HS-5 (cell line): ENCODE results near the gene N4BP3.
A peak's percentile ranks its signal among the peaks of the same experiment; 100 is the strongest.
"Not testable (repeated sequence)": the region's sequence is repeated elsewhere in the genome, so short reads cannot be mapped to it uniquely, and the experiment has no call there.

Experiments used
- DNase-seq: peaks from one replicate; pipeline ENCODE4 v3.0.0-alpha.2; 2012; ENCODE audit warnings: low read depth

Gene N4BP3, protein sequence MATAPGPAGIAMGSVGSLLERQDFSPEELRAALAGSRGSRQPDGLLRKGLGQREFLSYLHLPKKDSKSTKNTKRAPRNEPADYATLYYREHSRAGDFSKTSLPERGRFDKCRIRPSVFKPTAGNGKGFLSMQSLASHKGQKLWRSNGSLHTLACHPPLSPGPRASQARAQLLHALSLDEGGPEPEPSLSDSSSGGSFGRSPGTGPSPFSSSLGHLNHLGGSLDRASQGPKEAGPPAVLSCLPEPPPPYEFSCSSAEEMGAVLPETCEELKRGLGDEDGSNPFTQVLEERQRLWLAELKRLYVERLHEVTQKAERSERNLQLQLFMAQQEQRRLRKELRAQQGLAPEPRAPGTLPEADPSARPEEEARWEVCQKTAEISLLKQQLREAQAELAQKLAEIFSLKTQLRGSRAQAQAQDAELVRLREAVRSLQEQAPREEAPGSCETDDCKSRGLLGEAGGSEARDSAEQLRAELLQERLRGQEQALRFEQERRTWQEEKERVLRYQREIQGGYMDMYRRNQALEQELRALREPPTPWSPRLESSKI

DNA sequence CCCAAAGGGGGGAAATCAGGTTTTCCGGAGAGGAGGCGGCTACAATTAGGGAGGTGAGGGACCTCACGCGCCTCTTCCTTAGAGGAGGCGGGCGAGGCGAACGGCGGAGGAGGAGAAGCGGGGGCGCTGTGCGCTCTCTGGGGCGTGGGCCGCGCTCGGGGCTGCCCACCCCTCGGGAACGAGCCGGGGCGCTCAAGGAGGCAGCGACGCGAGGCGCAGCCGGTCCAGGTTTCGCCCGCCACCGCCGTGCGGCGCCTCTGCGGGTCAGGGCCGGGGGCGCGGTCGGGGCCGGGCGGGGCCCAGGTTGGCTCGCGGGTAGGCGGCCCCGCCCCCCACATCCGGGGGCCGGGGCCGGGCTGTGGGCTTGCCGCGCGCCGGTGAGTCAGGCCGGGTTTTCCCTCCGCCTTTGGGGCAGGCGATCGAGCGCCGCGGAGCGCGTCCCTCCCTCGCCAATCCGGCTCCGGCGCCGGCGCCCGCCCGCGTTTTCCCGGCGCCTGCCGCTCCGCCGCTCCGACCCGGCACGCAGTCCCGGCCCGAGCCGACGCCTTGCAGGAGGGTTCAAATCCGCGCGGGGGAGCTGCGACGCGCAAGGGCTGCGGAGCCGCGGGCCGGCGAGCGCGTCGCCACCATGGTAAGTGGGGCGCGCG, at the start of gene N4BP3:
Gene N4BP3 (plus strand): TSS at position 392 of the 647 bp plus-strand sequence. CDS start 6,052 bp downstream, outside the sequence.
- no peak for DNase-seq

DNA sequence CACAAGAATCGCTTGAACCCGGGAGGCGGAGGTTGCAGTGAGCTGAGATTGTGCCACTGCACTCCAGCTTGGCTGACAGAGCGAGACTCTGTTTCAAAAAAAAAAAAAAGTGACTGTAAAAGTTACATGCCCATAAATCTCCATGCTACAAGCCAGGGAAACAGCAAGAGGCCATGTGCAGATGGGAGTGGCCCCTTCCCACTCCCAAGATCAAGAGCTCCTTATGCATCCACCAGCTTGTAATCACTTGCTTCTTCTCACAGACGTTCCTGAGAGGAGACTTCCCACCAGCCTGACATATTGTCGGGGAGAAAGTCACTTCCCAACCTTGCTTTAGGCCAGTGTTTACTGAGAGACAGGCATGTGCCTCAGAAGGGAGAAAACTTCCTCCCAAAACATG, 45.6 kb upstream of the N4BP3 start:
- DNase-seq = no peak

DNA sequence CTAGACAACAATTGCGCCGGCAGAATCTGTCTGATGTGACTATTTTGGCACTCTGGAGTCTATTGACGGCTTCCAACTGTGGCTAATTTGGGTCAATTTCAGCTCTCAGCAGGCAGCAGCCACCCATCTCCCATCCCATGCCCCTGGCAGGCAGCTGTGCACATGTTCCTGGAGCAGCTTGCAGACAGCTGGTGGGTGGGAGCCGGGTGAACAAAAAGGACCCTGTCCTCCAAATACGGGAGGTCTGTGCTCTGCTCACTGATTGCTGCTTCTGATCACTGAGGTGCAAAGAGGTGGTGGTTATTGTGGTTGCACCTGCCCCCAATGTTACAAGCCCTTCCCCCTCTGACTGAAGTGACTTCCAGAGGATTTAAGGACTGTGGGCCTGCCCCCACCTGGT, 45.0 kb upstream of the N4BP3 start:
- DNase-seq = no peak

DNA sequence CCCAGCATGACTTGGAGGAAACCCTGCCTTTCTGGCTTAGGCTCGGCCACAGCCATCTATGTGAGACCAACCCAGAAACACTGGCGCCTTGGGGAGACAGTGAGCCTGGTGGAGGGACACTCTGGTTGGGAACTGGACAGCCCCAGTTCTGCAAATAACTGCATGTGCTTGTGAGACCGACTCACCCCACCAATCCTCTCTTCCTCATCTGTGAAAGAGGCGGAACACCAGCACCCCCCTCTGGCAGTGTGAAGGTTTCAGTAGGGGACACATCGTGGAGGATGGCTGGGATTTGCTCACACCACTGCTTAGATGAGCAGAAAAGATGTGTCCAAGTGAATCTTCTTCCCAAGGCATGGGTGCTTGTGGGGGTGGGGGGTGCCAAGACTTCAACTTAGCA, 43.4 kb upstream of the N4BP3 start:
- DNase-seq = no peak

DNA sequence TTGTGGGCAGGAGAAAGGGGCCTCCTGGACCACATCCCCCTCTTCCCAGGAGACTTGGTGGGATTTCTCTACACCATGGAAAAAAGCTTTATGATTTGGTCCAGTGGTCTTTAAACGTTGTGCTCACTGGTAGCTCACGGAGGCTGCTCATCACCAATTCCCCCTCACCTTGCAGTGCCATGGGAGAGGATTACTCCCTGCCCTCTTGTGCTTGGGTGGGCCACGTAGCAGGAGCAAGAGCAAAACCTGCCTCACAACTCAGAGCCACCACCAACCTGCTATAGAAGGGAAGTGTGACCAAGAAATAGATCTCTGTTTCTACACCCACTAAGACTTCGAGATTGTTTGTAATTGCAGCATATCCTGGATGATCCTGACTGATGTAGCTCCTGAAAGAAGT, 42.2 kb upstream of the N4BP3 start:
- no peak for DNase-seq

DNA sequence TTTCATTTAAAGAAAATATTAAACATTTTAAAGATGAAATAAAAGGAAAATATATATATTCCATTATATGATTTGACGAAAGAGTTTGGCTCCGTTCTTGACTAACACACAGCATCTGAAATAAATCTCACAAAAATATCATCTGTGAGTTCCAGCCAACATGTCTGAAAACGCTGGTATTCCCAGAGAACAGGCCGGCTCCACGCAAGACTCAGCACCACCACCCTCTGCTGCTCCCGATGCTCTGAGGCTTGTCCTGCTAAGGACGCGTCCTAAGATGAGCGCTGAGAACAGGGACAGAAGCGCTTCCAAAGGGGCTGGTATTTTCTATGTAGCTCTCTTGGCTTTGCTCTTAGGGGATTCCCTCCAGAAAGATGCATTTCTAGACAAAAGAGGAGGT, 40.6 kb upstream of the N4BP3 start:
- no peak for DNase-seq

DNA sequence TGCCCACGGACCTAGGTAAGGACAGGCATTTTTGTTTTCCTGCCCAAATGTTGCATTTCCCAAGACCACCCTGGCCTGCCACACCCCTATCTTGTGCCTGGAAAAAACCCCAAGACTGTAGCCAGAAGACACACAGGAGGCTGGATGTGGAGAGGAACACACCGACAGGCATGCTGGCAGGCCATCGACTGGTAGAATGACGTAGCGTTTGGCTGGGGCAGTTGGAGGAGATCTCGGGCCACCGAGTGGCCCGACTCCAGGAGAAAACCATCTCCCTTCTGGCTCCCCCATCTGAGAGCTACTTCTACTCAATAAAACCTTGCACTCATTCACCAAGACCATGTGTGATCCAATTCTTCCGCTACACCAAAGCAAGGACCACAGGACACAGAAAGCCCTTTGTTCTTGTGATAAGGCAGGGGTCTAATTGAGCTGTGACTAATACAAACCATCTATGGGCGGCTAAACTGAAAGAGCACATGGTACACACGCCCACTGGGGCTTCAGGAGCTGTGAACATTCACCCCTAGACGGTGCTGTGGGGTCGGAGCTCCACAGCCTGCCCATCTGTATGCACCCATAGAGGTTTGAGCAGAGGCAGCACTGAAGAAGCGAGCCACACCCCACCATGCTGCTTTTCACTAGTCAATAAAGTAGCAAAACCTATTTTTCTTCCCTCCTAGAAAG, 38.9 kb upstream of the N4BP3 start:
- DNase-seq = no peak

DNA sequence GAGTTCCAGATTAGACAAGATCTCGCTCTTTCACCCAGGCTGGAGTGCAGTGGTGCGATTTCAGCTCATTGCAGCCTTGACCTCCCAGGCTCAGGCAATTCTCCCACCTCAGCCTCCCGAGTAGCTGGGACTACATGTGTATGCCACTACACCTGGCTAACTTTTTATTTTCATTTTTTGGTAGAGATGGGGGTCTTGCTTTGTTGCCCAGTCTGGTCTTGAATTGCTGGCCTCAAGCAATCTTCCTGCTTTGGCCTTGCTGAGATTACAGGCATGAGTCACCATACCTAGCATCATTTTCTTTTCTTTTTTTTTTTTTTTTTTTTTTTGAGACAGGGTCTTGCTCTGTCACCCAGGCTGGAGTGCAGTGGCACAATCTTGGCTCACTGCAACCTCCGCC, 36.4 kb upstream of the N4BP3 start:
- not testable (repeated sequence) for DNase-seq

DNA sequence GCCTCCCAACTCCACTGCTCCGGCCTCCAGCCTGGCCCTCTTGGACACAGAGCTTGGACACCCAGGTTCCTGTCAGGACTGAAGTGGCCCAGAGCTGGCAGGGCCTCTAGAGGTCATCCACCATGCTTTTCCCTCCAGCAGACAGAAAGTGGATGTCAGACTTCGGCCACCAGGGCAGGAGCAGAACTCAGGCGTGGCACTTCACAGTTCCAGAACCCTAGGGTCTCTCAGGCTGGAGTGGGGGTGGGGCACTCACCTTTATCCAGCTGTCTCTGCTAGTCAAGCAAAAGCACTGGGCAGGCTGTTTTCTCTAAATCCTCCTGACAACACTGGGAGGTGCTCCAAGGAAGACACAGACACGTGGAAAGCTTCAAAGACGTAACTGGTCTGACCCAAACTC, 35.6 kb upstream of the N4BP3 start:
- DNase-seq = no peak

DNA sequence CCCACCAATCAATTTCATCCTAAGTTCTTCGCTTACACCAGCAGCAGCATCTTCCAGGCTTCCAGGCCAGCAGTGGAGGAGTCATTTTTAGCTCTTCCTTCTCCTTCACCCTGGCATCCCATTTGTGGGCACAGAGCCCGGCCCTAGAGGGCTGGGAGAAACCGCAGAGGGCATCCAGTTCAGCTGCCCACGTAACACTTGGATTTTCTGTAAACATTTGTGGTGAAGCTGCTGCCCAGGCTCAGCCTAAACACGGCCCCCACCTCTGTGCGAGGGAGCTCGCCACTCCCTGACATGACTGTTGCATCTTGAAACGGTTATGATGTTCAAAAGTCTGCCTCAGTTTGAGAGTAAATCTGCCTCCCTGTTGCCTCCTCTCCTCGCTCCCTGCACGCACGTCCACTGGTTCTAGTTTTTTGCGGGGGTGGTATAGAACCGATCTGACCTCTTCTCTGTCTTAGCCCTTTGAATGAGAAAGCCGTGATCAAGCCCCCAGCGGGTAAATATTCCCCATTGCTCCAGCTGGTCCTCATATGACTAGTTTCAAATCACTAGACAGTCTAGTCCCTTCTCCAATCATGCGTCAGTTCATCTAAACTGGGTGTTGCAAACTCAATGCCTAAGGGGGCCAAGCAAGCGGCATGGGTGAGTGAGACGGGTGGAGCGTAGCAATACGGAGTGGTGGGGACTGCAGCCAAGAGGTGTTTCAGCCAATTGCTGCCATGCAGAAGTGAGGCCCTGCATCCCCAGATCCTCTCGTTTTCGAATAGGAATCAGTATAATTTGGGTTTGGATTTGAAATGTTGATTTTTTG, 34.9 kb upstream of the N4BP3 start:
- peak; percentile 34 for DNase-seq

DNA sequence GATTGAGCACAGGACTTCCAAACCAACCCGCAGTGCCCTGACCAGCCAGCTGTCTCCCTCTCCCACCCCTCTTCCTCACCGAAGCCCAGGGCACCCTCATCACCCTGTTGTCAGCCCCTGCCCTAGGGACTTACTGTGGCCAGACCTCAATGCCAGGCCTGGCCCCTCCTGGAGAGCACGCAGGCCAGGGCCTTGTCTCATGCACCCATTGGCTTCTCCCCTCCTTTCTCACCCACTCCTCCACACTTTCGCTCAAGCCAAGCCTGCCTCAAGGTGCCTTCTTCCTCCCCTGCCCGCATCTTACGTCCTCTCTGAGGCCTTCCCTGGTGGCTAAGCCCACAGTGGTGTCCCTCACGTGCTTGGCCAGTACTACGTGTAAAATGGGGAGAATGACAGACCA, 33.3 kb upstream of the N4BP3 start:
- no peak for DNase-seq

DNA sequence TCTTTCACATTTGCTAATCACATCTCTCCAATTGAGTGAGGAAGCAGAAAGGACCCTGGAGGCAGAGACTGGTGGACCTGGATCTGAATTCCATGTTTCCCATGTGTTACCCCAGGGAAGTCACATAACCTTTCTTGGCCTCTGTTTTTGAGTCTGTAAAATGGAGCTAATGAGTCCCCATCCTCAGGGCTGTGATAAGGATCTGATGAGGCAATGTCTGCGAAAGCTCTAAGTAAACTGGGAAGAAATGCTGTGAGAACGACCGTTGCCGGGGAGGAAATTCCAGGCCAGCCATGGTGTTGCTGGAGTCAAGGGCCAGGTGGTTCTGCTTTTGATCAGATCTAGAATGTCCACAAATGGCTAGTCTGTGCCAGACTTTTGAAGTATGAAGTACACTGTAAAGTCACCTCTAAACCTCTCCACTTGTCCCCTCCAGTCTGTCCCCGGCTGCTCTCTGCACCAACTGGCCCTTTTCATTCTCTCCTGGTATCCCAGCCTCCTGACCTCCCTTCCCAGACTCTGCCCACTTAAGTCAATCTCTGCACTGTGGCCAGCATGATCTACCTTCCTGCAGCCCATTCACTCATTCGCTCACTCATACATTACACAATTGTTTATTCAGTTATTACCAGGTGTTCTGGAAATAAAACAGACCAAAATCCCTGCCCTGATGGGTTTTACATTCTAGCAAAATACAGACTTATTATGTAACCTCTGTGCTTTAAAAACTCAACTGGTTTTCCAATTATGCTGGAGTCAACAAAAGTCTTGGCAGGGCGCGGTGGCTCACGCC, 32.5 kb upstream of the N4BP3 start:
- DNase-seq = no peak

DNA sequence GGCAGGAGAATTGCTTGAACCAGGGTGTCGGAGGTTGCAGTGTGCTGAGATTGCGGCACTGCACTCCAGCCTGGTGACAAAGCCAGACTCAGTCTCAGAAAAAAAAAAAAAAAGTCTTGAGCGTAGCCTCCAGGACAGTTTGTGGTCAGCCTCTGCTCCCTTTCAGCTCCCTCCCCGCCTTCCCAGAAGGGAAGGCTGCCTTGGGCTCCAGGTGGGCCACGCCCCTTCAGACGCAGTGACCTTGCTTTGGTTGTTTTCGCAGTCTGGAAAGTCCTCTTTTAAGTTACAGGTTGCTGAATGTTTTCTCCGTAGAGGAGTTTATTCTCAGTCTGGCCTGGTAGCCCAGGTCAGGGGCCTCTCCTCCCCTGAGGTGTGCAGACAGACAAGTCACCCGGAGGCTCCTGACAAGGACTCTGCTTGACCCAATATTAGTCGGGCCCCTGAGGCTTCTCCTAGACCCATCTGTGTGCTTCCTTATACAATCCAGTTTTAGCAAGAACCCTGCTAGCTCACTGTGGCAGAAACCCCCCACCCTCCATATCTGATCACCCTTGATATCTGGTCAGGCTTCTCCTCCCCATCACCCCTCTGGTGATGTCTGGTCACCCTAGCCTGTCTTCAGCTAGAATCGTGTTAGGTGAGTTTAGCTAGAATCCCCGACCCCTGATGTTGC, 31.6 kb upstream of the N4BP3 start:
- DNase-seq = no peak

DNA sequence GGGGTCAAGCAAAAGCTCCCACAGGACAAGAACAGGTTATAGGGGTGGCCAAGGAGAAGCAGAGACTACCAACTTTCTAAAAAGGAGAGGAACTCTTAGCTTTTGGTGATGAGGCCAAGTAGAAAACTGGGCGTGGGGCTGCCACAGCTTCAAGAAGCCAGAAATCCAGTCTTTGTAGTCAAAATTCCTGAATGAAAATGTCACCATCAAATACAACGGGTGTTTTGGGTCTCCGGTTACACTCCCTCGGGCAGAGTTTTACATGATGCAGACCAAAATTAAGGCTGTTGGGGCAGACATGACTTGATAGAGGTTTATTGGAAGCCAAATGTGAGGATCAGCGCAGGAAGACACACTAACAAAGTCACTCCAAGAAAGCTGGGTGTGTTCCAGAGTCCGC, 29.4 kb upstream of the N4BP3 start:
- DNase-seq = no peak

DNA sequence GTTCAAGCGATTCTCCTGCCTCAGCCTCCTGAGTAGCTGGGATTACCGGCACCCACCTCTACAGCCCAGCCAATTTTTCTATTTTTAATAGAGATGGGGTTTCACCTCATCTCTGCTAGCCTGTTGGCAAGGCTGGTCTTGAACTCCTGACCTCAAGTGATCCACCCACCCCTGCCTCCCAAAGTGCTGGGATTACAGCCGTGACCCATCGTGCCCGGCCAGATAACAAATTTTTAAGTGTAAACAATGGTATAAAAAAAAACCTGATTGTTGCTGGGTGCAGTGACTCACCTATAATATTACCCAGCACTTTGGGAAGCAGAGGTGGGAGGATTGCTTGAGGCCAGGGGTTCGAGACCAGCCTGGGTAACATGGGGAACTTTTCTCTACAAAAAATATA, 28.0 kb upstream of the N4BP3 start:
- no peak for DNase-seq

DNA sequence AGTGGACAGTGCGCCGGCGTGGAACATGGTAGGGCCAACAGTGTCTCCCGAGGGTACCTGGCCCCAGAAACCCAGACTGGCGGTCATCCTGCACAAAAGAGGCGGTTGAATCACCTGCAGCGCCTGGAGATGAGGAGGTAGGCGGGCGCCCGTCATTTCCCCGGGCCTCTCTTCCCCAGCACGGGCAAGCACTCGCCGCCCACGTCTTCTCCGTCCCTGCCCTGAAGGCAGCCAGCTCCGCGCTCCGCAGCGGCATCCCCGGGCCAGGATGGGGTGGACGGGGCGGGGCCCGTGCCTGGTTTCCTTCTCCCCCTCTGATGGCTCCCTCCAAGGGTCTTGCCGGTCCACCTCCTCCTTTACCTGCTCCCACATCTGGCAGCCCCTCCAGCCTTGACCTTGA, 27.1 kb upstream of the N4BP3 start:
- DNase-seq = no peak

DNA sequence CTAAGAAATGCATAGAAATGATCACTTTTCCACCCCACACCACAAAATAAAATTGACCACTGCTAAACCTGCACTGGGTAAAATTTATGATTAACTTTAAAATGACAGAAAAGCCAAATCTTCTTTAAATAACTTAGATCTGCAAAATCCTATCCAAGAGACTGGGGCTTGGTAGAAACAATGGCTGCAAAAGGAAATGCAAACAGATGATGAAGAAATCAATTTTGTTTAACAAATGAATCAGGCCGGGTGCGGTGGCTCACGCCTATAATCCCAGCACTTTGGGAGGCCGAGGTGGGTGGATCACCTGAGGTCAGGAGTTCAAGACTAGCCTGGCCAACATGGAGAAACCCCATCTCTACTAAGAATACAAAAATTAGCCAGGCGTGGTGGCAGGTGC, 26.1 kb upstream of the N4BP3 start:
- DNase-seq = not testable (repeated sequence)

DNA sequence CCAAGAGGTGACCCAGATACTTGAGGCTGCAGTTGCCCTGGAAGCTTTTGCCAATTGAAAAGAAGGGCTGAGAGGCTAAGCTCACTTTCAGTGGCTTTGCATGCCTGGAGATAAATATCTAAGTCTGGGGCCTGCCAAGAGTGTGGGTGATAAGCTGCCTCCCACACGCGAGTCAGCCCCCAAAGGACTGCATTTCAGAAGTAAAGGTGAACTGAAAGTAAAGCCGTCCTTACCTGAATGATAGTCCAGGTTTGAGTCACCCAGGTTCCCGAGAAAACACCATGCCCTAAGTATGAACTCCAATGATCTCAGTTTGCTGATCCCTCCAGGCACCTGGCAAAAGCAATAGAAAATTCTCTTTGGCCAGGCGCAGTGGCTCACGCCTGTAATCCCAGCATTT, 22.5 kb upstream of the N4BP3 start:
- DNase-seq = no peak

DNA sequence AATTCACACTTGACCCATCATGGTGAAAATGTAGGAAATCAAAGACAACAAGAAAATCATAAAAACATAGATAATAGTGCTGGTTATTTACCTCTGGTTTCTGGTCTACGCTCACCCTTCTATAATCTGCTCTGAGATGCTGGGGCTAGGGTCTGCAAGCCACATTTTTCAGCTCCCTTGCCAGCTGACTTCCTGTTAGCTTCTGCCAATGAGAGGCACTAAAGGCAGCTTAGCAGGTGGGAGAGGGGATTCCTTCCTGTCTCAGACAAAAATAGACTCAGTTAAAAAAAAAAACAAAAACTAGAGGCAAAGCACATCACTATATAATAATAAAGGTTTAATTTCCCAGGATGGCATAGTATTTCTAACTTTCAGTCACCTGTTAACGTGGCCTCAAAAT, 20.2 kb upstream of the N4BP3 start:
- DNase-seq = no peak

DNA sequence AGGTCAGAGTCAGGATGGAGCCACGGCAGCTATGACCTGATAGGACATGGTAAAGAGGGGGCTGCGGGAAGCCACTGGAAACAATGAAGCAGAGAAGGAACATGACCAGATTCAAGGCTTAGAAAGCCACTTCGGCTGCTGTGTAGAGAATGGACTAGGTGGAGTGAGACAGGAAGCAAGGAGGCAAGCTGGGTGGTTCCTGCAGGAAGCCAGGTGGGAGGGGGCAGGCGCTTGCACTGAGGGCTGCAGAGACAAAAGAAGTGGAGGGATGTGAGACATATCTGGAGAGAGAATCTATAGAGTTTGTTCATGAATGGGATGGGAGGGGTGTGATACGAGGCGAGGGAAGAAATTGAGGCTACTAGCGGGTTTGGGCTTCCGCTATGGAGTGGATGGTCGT, 19.0 kb upstream of the N4BP3 start:
- no peak for DNase-seq

DNA sequence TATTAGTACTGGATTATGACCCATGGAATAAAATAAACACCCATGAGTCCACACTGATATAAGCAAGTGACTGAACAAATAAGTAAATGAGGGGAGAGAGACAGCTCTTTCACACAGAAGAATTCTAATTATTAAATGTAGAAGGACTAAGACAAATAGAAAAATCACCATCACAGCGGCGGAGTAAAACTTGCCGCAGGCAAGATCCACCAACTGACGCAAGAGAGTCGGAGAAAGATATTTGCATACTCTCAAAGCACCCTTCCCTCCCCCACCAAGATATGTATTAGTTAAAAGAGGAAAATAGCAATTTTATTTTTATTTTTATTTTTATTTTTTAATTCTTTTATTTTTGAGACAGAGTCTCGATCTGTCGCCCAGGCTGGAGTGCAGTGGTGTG, 14.6 kb upstream of the N4BP3 start:
- DNase-seq = no peak
